ENCODE results near the gene AP5Z1.

AP5Z1 gene

GRCh38 chr7:4819560-4820404 is 44.4 kb downstream of the AP5Z1 start:
- peaks cover 34% of the 10 kb centered on the region for H3K27me3 Mint-ChIP-seq
- H3K4me3 Mint-ChIP-seq: no peak overlapping the region
- no peak for DNase-seq
- no peaks in the 10 kb centered on the region for H3K36me3 Mint-ChIP-seq (ENCODE audit: low read depth)
- no peak overlapping the region for H3K27ac Mint-ChIP-seq
- H3K9me3 Mint-ChIP-seq: no peaks in the 10 kb centered on the region
- no peaks in the 10 kb centered on the region for H3K4me1 Mint-ChIP-seq (ENCODE audit: low read depth)

- Mint-ChIP-seq H3K4me3 (no peak overlapping the region), H3K4me1 (ENCODE audit: low read depth) (no peaks in the 10 kb centered on the region), H3K27ac (no peak overlapping the region), H3K36me3 (ENCODE audit: low read depth) (no peaks in the 10 kb centered on the region), H3K9me3 (no peaks in the 10 kb centered on the region), H3K27me3 (peaks cover 34% of the 10 kb centered on the region)
- no peak for DNase-seq
These were observed 45.1 kb downstream of the AP5Z1 start for GRCh38 chr7:4820405-4820966.

- Mint-ChIP-seq H3K36me3 (ENCODE audit: low read depth) (no peaks in the 10 kb centered on the region), H3K4me3 (no peak overlapping the region), H3K27me3 (peaks cover 32% of the 10 kb centered on the region), H3K4me1 (ENCODE audit: low read depth) (no peaks in the 10 kb centered on the region), H3K27ac (no peak overlapping the region), H3K9me3 (no peaks in the 10 kb centered on the region)
- DNase-seq: no peak
These were observed 45.6 kb downstream of the AP5Z1 start for GRCh38 chr7:4820967-4821471.

DNA sequence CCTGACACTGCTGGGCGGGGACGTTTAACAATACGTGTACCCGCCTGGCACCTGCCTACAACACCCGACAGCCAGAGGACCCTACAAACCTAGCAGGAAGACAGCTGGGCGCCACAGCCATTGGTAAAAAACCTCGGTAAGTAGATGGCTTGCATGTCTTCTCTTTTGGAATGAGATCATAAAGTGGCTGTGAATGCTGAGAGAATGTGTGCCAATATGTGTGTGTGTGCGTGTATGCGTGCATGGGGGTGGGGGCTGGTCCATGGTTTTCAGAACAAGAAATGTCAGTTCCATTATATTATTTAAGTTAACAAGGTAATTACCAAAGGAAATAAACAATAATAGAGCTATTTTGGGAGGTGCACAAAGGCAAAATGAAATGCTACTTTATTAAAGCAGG is 47.3 kb downstream of the AP5Z1 start:
- no peak for DNase-seq
- Mint-ChIP-seq H3K4me3 (no peak overlapping the region), H3K36me3 (ENCODE audit: low read depth) (no peaks in the 10 kb centered on the region), H3K9me3 (no peaks in the 10 kb centered on the region), H3K4me1 (ENCODE audit: low read depth) (no peaks in the 10 kb centered on the region), H3K27ac (no peak overlapping the region), H3K27me3 (peaks cover 26% of the 10 kb centered on the region)

DNA sequence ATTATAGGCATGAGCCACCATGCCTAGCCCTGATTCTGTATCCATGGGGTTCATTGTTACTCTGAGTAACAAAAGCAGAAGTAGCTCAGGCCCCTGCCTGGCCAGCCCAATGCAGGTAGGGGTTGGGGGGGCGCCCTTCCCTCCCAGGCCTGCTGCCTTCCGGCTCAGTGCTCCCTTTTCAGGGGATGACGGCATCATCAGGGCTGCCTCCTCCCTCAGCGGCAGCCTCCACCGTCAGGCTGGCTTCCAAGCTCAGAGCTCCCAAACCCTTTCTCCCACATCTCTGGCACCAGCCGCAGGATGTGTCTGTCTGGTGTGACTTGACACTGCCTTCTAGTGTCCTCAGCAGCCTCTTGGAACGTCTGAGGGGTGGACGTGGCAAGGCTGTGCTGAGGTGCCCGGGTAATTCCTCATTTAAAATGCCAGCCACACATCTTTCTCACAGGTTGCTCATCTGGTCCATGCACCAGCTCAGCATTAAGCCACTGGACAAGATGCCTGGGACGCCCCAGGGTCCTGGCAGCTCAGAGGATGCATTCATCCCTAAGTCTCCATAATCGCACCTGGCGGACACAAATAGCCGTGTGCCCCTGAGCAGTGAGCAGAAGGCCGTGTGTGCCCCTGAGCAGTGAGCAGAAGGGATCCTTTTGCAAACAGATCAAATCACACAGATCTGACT is 48.2 kb downstream of the AP5Z1 start:
- Mint-ChIP-seq H3K4me1 (ENCODE audit: low read depth) (no peaks in the 10 kb centered on the region), H3K27me3 (peaks cover 26% of the 10 kb centered on the region), H3K36me3 (ENCODE audit: low read depth) (no peaks in the 10 kb centered on the region), H3K27ac (no peak overlapping the region), H3K4me3 (no peak overlapping the region), H3K9me3 (no peaks in the 10 kb centered on the region)
- DNase-seq: no peak

- Mint-ChIP-seq H3K27ac (no peak overlapping the region), H3K4me1 (ENCODE audit: low read depth) (no peaks in the 10 kb centered on the region), H3K27me3 (peaks cover 23% of the 10 kb centered on the region), H3K4me3 (no peak overlapping the region), H3K36me3 (ENCODE audit: low read depth) (no peaks in the 10 kb centered on the region), H3K9me3 (no peaks in the 10 kb centered on the region)
- DNase-seq: no peak
These were observed 48.8 kb downstream of the AP5Z1 start for GRCh38 chr7:4824120-4824775.

DNA sequence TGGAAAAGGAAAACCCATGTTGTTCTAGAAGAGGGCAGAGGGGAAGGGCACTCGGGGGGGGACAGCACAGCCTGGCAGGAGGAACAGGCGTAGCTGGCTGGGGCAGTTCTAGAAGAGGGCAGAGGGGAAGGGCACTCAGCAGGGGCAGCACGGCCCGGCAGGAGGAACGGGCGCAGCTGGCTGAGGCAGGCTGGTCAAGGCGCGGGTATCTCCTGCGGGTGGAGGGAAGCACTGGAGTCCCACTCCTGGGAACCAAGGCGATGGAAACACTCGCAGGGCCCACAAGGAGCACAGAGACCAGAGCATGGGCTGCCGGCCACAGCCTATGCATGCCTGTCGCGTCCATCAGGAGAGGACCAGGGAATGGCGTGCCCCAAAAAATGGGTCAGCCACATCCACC is 49.7 kb downstream of the AP5Z1 start:
- peaks cover 2% of the 10 kb centered on the region for H3K4me1 Mint-ChIP-seq (ENCODE audit: low read depth)
- H3K27me3 Mint-ChIP-seq: peaks cover 17% of the 10 kb centered on the region
- H3K4me3 Mint-ChIP-seq: no peak overlapping the region
- no peak for DNase-seq
- H3K27ac Mint-ChIP-seq: no peak overlapping the region
- H3K36me3 Mint-ChIP-seq (ENCODE audit: low read depth): no peaks in the 10 kb centered on the region
- no peaks in the 10 kb centered on the region for H3K9me3 Mint-ChIP-seq

DNA sequence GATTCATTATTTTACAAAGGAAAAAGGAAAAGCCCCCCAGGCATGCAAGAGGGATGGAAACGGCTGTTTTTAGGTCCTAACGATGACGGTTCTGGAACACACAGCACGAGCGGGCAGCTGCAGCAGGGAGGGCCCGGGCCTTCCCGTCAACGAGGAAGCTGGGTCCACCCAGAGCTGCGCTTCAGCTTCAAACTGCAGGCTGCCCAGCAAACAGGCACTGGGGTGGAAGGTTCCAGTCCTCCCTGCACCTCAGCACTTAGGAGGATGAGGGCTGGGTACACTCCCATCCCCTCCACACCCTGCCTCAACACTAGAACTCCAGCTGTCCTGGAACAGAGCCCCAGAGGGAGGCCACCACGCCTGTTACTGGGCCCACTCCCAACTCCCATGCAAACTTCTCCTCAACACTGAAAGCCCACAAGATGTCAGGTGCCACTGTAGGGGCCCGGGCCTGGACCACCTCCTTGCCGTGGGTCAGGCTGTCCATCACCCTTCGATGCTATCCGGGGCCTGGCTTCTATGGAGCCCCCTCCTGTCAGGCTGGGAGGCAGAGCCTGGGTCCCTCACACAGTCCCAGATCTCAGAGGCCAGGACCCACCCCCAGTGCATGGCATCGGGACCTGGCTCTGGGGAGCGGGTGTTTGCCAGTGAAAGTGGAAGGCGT is 53.4 kb downstream of the AP5Z1 start:
- no peak for DNase-seq
- H3K27me3 Mint-ChIP-seq: peaks cover 5% of the 10 kb centered on the region
- no peak overlapping the region for H3K4me3 Mint-ChIP-seq
- no peak overlapping the region for H3K27ac Mint-ChIP-seq
- no peaks in the 10 kb centered on the region for H3K9me3 Mint-ChIP-seq
- H3K4me1 Mint-ChIP-seq (ENCODE audit: low read depth): peaks cover 3% of the 10 kb centered on the region
- H3K36me3 Mint-ChIP-seq (ENCODE audit: low read depth): no peaks in the 10 kb centered on the region

DNA sequence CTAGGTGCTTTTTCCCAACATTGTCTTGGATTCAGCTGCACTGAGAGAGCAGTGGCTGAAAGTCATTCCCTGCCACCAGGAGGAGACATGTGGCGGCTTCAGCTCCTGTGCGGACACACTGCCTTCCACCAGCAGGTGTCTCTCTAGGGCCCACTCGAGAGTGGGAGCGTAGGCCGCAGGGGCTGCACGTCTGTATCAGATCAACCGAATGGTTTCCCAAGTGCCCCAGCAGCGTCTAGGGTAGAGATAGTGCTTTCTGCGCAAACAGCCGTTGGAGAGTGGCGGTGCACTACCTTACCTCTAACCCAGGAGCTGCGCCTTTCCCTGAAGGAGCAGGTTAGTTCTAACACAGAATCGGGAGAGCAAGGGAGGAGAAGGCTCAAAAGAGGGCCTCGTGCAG is 54.8 kb downstream of the AP5Z1 start:
- Mint-ChIP-seq H3K27ac (no peak overlapping the region), H3K36me3 (ENCODE audit: low read depth) (no peaks in the 10 kb centered on the region)
- peak; percentile 69 for DNase-seq

GRCh38 chr7:4831723-4832495 is 56.5 kb downstream of the AP5Z1 start:
- DNase-seq: no peak
- Mint-ChIP-seq H3K4me3 (no peak overlapping the region), H3K27me3 (no peaks in the 10 kb centered on the region), H3K4me1 (ENCODE audit: low read depth) (peaks cover 3% of the 10 kb centered on the region), H3K36me3 (ENCODE audit: low read depth) (no peaks in the 10 kb centered on the region), H3K9me3 (no peaks in the 10 kb centered on the region), H3K27ac (no peak overlapping the region)

More for the DNA sequence above, 54.8 kb downstream of the AP5Z1 start:
- H3K4me3 Mint-ChIP-seq: no peak overlapping the region
- no peaks in the 10 kb centered on the region for H3K27me3 Mint-ChIP-seq
- peaks cover 3% of the 10 kb centered on the region for H3K4me1 Mint-ChIP-seq (ENCODE audit: low read depth)
- no peaks in the 10 kb centered on the region for H3K9me3 Mint-ChIP-seq

DNA sequence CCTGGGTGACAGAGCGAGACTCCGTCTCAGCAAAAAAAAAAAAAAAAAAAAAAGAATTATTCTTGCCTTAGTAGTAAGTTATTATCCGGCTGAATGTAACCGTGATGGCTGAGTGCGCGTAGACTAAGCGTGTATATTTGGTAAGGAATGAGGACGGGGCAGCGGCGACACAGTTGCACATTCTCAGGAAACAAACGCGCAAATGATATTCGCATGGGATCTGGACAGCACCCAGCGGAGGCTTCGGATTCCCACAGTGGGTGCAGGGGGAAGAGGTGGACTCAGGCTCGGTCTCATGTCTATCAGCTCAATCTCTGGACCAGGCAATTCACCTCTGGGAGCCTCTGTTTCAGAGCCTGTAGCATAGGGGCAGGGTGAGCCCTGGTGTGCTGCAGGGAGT is 57.3 kb downstream of the AP5Z1 start:
- Mint-ChIP-seq H3K27me3 (no peaks in the 10 kb centered on the region), H3K27ac (no peak overlapping the region), H3K36me3 (ENCODE audit: low read depth) (no peaks in the 10 kb centered on the region), H3K4me3 (no peak overlapping the region), H3K4me1 (ENCODE audit: low read depth) (peaks cover 3% of the 10 kb centered on the region), H3K9me3 (no peaks in the 10 kb centered on the region)
- no peak for DNase-seq

- H3K36me3 Mint-ChIP-seq (ENCODE audit: low read depth): no peaks in the 10 kb centered on the region
- no peak overlapping the region for H3K27ac Mint-ChIP-seq
- no peaks in the 10 kb centered on the region for H3K27me3 Mint-ChIP-seq
- no peaks in the 10 kb centered on the region for H3K9me3 Mint-ChIP-seq
- no peak for DNase-seq
- H3K4me1 Mint-ChIP-seq (ENCODE audit: low read depth): peaks cover 3% of the 10 kb centered on the region
- no peak overlapping the region for H3K4me3 Mint-ChIP-seq
These were observed 57.8 kb downstream of the AP5Z1 start for GRCh38 chr7:4833176-4833575.

DNA sequence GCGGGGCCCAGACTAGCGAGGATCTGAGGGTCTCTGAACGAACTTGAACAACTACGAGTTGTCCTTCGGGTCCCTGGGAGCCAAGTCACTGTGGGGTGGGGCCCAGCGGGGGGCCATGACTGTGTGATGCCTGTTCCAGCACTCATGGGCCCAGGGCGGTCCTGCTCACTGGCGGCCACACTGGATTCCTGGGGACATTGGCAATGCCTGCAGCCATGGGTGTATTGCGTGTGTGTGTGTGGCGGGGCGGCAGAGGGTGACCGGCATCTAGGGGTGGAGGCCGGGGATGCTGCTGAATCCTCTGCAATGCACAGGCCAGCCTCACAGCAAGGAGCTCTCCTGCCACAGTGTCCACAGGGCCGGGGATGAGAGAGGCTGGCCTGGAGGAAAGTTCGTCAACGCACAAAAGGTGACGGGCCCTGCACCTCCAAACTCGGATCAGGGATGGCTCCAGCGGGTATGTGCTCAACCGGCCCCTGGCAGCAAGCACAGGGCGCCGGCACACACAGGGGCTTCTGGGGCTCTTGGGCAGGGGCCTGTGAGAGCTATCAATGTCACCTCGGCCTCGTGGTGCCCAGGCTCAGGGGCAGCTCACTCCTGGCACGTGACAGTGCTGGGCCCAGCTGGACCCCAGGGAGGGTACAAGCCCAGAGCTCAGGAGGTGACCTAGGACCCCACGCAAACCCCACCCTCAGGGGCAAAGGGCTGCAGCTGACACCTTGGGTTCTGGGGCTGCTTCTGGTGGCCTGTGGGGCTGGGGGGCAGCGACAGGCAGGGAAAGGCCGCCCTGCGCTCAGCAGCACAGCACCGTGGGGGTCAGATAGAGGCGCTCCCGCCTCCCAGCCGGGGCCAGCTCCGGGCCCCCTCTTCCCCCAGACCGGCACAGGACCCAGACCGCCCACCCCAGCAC is 58.5 kb downstream of the AP5Z1 start:
- no peaks in the 10 kb centered on the region for H3K36me3 Mint-ChIP-seq (ENCODE audit: low read depth)
- no peak overlapping the region for H3K4me3 Mint-ChIP-seq
- H3K4me1 Mint-ChIP-seq (ENCODE audit: low read depth): peaks cover 3% of the 10 kb centered on the region
- no peak for DNase-seq
- H3K9me3 Mint-ChIP-seq: no peaks in the 10 kb centered on the region
- no peaks in the 10 kb centered on the region for H3K27me3 Mint-ChIP-seq
- no peak overlapping the region for H3K27ac Mint-ChIP-seq

All from activated T-cell treated with anti-CD3 and anti-CD28 coated beads, Interleukin-2, amount 50 U/mL, for 24 hours (primary cell).